Measurements from ENCODE around the gene OR7G2.

OR7G2 gene

GRCh38 chr19:9128171-9128570 lies 20.9 kb upstream of the OR7G2 start:
- no peak for TF ChIP-seq CTCF (IDR thresholded peaks at IDR 0.05; ENCODE audit: low read depth, low read length)
- peak; percentile 57 to 66 for DNase-seq (ENCODE audit: low read depth in 2 of 2)
- no peak overlapping the region for H3K4me3 ChIP-seq (replicated peaks in 1 of 2; ENCODE audit: low read depth in 2 of 2, low read length in 2 of 2)

DNA sequence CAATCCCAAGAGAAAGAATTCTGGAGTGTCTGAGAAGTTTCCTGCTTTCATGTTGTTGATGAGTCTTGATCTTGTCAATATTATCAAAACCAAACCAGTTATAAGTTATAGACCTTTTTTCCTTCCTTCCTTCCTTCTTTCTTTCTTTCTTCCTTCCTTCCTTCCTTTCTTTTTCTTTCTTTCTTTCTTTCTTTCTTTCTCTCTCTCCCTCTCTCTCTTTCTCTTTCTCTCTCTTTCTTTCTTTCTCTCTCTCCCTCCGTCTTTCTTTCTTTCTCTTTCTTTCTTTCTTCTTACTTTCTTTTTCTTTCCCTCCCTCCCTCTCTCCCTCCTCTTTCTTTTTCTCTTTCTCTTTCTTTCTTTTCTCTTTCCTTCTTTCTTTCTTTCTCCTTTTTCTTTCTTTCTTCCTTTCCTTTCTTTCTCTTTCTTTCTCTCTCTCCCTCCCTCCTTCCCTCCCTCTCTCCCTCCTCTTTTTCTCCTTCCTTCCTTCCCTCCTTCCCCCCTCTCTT lies 19.7 kb upstream of the OR7G2 start, which contains the start of gene OR7G3:
Gene OR7G3 (minus strand): TSS at position 51 of the 506 bp plus-strand sequence. CDS start 0 bp downstream, at position 51.
- DNase-seq (ENCODE audit: low read depth in 2 of 2), result no peak
- no peak within 1 kb of the TSS for H3K4me3 ChIP-seq (replicated peaks in 1 of 2; ENCODE audit: low read depth in 2 of 2, low read length in 2 of 2)
- TF ChIP-seq CTCF (IDR thresholded peaks at IDR 0.05; ENCODE audit: low read depth, low read length), result no peak

GRCh38 chr19:9116547-9116946 lies 9.3 kb upstream of the OR7G2 start:
- TF ChIP-seq CTCF (IDR thresholded peaks at IDR 0.05; ENCODE audit: low read depth, low read length), result no peak
- DNase-seq (ENCODE audit: low read depth in 2 of 2), result no peak
- H3K4me3 ChIP-seq (replicated peaks in 1 of 2; ENCODE audit: low read depth in 2 of 2, low read length in 2 of 2), result no peak overlapping the region

DNA sequence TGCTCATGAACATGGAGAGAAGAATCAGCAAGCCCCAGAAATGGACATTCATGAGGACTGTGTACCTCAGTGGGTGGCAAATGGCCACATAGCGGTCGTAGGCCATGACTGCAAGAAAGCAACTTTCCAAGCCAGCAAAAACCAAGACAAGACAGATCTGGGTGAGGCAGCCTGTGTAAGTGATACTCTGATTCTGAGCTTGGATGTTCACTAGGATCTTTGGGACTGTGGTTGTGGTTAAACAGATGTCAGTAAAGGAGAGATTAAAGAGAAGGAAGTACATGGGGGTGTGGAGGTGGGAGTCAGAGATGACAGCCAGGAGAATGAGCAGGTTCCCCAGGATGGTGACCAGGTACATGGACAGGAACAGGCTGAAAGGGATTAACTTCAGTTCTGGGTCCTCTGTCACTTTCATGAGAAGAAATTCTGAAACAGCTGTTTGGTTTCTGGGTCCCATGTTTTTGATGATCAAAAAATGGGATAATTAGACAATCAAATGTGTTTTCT lies 8.1 kb upstream of the OR7G2 start, which contains the start of gene OR7G1:
Gene OR7G1 (minus strand): TSS at position 457 of the 507 bp plus-strand sequence. CDS start 0 bp downstream, at position 457.
- DNase-seq (ENCODE audit: low read depth in 2 of 2), result no peak
- H3K4me3 ChIP-seq (replicated peaks in 1 of 2; ENCODE audit: low read depth in 2 of 2, low read length in 2 of 2), result no peak within 1 kb of the TSS
- no peak for TF ChIP-seq CTCF (IDR thresholded peaks at IDR 0.05; ENCODE audit: low read depth, low read length)

- TF ChIP-seq CTCF (IDR thresholded peaks at IDR 0.05; ENCODE audit: low read depth, low read length), result no peak
- H3K4me3 ChIP-seq (replicated peaks in 1 of 2; ENCODE audit: low read depth in 2 of 2, low read length in 2 of 2), result no peak overlapping the region
- no peak for DNase-seq (ENCODE audit: low read depth in 2 of 2)
Measured at GRCh38 chr19:9109959-9110358, 2.7 kb upstream of the OR7G2 start.

GRCh38 chr19:9086761-9087160 lies 20.5 kb downstream of the OR7G2 start, which contains the start of gene OR1M1:
TSS of gene OR1M1 (plus strand) at chr19:9087061. CDS start at chr19:9093245, 6,184 bp downstream.
- TF ChIP-seq CTCF (IDR thresholded peaks at IDR 0.05; ENCODE audit: low read depth, low read length), result no peak
- no peak within 1 kb of the TSS for H3K4me3 ChIP-seq (replicated peaks in 1 of 2; ENCODE audit: low read depth in 2 of 2, low read length in 2 of 2)
- no peak for DNase-seq (ENCODE audit: low read depth in 2 of 2)

GRCh38 chr19:9078651-9079050 lies 28.6 kb downstream of the OR7G2 start:
- H3K4me3 ChIP-seq (replicated peaks in 1 of 2; ENCODE audit: low read depth in 2 of 2, low read length in 2 of 2), result no peak overlapping the region
- no peak for DNase-seq (ENCODE audit: low read depth in 2 of 2)
- no peak for TF ChIP-seq CTCF (IDR thresholded peaks at IDR 0.05; ENCODE audit: low read depth, low read length)
